Activated CD8-positive, alpha-beta memory T cell treated with anti-CD3 and anti-CD28 coated beads, Interleukin-2, amount 10 ng/mL, durations not matched to agents 7 days and 5 days (primary cell): ENCODE results near the gene LHFPL3. TPM values are rescaled to one million over a fixed set of nuclear protein-coding genes. Genes with fewer than 3 reads are reported as not detected.

ENCODE experiments used
- ATAC-seq: fragments of 150-1000 bp; cut with Tn5 transposase; one replicate; pipeline ENCODE4 v1.10.0; 2021; ENCODE audit warnings: moderate library complexity
- CTCF ChIA-PET: fragments of 350-600 bp; sonication (Branson Sonifier 250); formaldehyde crosslinking; loops from one replicate; lab custom pipeline; 2021; ENCODE audit warnings: antibody characterized with exemption; lab: Charles Lee
- DNase-seq: peaks from one replicate; pipeline ENCODE4 v3.0.0-alpha.2; 2020
- H3K27ac Mint-ChIP-seq: one replicate; pipeline ENCODE4 v1.8.0; 2021; ENCODE audit warnings: mild to moderate bottlenecking, mixed read lengths
- H3K27me3 Mint-ChIP-seq: one replicate; pipeline ENCODE4 v1.8.0; 2021; ENCODE audit warnings: mixed read lengths
- H3K36me3 Mint-ChIP-seq: one replicate; pipeline ENCODE4 v1.8.0; 2021; ENCODE audit warnings: mild to moderate bottlenecking, mixed read lengths
- H3K4me1 Mint-ChIP-seq: one replicate; pipeline ENCODE4 v1.8.0; 2021; ENCODE audit warnings: mixed read lengths
- H3K4me3 Mint-ChIP-seq: one replicate; pipeline ENCODE4 v1.8.0; 2021; ENCODE audit warnings: mild to moderate bottlenecking, moderate library complexity, mixed read lengths
- H3K9me3 Mint-ChIP-seq: one replicate; pipeline ENCODE4 v1.8.0; 2022; ENCODE audit warnings: low read depth, mixed read lengths
- total RNA-seq, 2 experiments: library from RNA; stranded (reverse); gene quantifications; one replicate each; pipeline ENCODE4 v1.2.3, GENCODE V29; 2021

Gene LHFPL3
- total RNA-seq, 2 experiments from 2014 or later, result not detected

GRCh38 chr7:104603957-104604356 is 275.6 kb downstream of the LHFPL3 start:
- H3K27ac Mint-ChIP-seq, result no peak overlapping the region
- ATAC-seq, result no peak
- H3K36me3 Mint-ChIP-seq, result no peaks in the 10 kb centered on the region
- CTCF ChIA-PET, result no interaction called here
- no peaks in the 10 kb centered on the region for H3K4me1 Mint-ChIP-seq
- H3K4me3 Mint-ChIP-seq, result no peak overlapping the region
- peaks cover 2% of the 10 kb centered on the region for H3K9me3 Mint-ChIP-seq
- no peak for DNase-seq
- no peaks in the 10 kb centered on the region for H3K27me3 Mint-ChIP-seq

- Mint-ChIP-seq H3K9me3 (peaks cover 2% of the 10 kb centered on the region), H3K27ac (no peak overlapping the region), H3K4me1 (no peaks in the 10 kb centered on the region), H3K27me3 (no peaks in the 10 kb centered on the region), H3K4me3 (no peak overlapping the region), H3K36me3 (no peaks in the 10 kb centered on the region)
- DNase-seq (no peak), ATAC-seq (no peak)
- CTCF ChIA-PET, result no interaction called here
Observed at GRCh38 chr7:104604706-104605105, 276.3 kb downstream of the LHFPL3 start.

- no peaks in the 10 kb centered on the region for H3K36me3 Mint-ChIP-seq
- H3K27ac Mint-ChIP-seq, result no peak overlapping the region
Observed at GRCh38 chr7:104621321-104621720, 292.9 kb downstream of the LHFPL3 start.

GRCh38 chr7:104625956-104626355 is 297.6 kb downstream of the LHFPL3 start:
- Mint-ChIP-seq H3K27ac (no peak overlapping the region), H3K9me3 (no peaks in the 10 kb centered on the region), H3K36me3 (no peaks in the 10 kb centered on the region), H3K27me3 (no peaks in the 10 kb centered on the region), H3K4me3 (no peak overlapping the region), H3K4me1 (no peaks in the 10 kb centered on the region)
- CTCF ChIA-PET, result no interaction called here
- DNase-seq, result no peak
- no peak for ATAC-seq

More at GRCh38 chr7:104621321-104621720, 292.9 kb downstream of the LHFPL3 start:
- no peaks in the 10 kb centered on the region for H3K4me1 Mint-ChIP-seq
- no peaks in the 10 kb centered on the region for H3K27me3 Mint-ChIP-seq
- no peak for ATAC-seq
- CTCF ChIA-PET, result no interaction called here
- no peak overlapping the region for H3K4me3 Mint-ChIP-seq
- no peak for DNase-seq
- no peaks in the 10 kb centered on the region for H3K9me3 Mint-ChIP-seq

- DNase-seq, result no peak
- Mint-ChIP-seq H3K36me3 (no peaks in the 10 kb centered on the region), H3K4me3 (no peak overlapping the region), H3K27me3 (no peaks in the 10 kb centered on the region), H3K27ac (no peak overlapping the region), H3K4me1 (no peaks in the 10 kb centered on the region), H3K9me3 (no peaks in the 10 kb centered on the region)
- no peak for ATAC-seq
- CTCF ChIA-PET, result no interaction called here
Observed at GRCh38 chr7:104627516-104627915, 299.1 kb downstream of the LHFPL3 start.

GRCh38 chr7:104628017-104628416 is 299.6 kb downstream of the LHFPL3 start:
- Mint-ChIP-seq H3K36me3 (no peaks in the 10 kb centered on the region), H3K4me3 (no peak overlapping the region), H3K27me3 (no peaks in the 10 kb centered on the region), H3K4me1 (no peaks in the 10 kb centered on the region), H3K9me3 (no peaks in the 10 kb centered on the region), H3K27ac (no peak overlapping the region)
- CTCF ChIA-PET, result no interaction called here
- DNase-seq (no peak), ATAC-seq (no peak)

GRCh38 chr7:104629408-104629807 is 301.0 kb downstream of the LHFPL3 start:
- Mint-ChIP-seq H3K27me3 (no peaks in the 10 kb centered on the region), H3K27ac (no peak overlapping the region), H3K4me3 (no peak overlapping the region), H3K36me3 (no peaks in the 10 kb centered on the region), H3K9me3 (no peaks in the 10 kb centered on the region), H3K4me1 (no peaks in the 10 kb centered on the region)
- CTCF ChIA-PET, result no interaction called here
- DNase-seq (no peak), ATAC-seq (no peak)

GRCh38 chr7:104640506-104640905 is 312.1 kb downstream of the LHFPL3 start:
- H3K27ac Mint-ChIP-seq, result no peak overlapping the region
- H3K36me3 Mint-ChIP-seq, result no peaks in the 10 kb centered on the region
- CTCF ChIA-PET, result no interaction called here
- H3K9me3 Mint-ChIP-seq, result no peaks in the 10 kb centered on the region
- DNase-seq (no peak), ATAC-seq (no peak)
- no peaks in the 10 kb centered on the region for H3K4me1 Mint-ChIP-seq
- H3K4me3 Mint-ChIP-seq, result no peak overlapping the region
- peaks cover 9% of the 10 kb centered on the region for H3K27me3 Mint-ChIP-seq

- no peak overlapping the region for H3K27ac Mint-ChIP-seq
- CTCF ChIA-PET, result no interaction called here
- H3K36me3 Mint-ChIP-seq, result no peaks in the 10 kb centered on the region
- no peaks in the 10 kb centered on the region for H3K4me1 Mint-ChIP-seq
- H3K9me3 Mint-ChIP-seq, result no peaks in the 10 kb centered on the region
- no peak for DNase-seq
- H3K4me3 Mint-ChIP-seq, result no peak overlapping the region
- ATAC-seq, result no peak
- peaks cover 13% of the 10 kb centered on the region for H3K27me3 Mint-ChIP-seq
Observed at GRCh38 chr7:104642560-104642959, 314.2 kb downstream of the LHFPL3 start.

- no peaks in the 10 kb centered on the region for H3K9me3 Mint-ChIP-seq
- H3K4me1 Mint-ChIP-seq, result no peaks in the 10 kb centered on the region
- H3K27me3 Mint-ChIP-seq, result peaks cover 13% of the 10 kb centered on the region
- no peak for DNase-seq
- ATAC-seq, result no peak
- CTCF ChIA-PET, result interaction anchor here (1.0 kb wide), 2 partner anchors 10 to 205 kb away, joined by 3 to 4 read pairs; no protein-coding TSS in a partner anchor
- no peak overlapping the region for H3K4me3 Mint-ChIP-seq
- H3K27ac Mint-ChIP-seq, result no peak overlapping the region
- H3K36me3 Mint-ChIP-seq, result no peaks in the 10 kb centered on the region
Observed at GRCh38 chr7:104643587-104644217, 315.3 kb downstream of the LHFPL3 start.

- no peak for ATAC-seq
- peaks cover 7% of the 10 kb centered on the region for H3K27me3 Mint-ChIP-seq
- no peak overlapping the region for H3K27ac Mint-ChIP-seq
- no peaks in the 10 kb centered on the region for H3K36me3 Mint-ChIP-seq
- no peak overlapping the region for H3K4me3 Mint-ChIP-seq
- DNase-seq, result no peak
- H3K9me3 Mint-ChIP-seq, result no peaks in the 10 kb centered on the region
- H3K4me1 Mint-ChIP-seq, result no peaks in the 10 kb centered on the region
- CTCF ChIA-PET, result no interaction called here
Observed at GRCh38 chr7:104650991-104651640, 322.7 kb downstream of the LHFPL3 start.

GRCh38 chr7:104652434-104652833 is 324.0 kb downstream of the LHFPL3 start:
- Mint-ChIP-seq H3K4me3 (no peak overlapping the region), H3K36me3 (no peaks in the 10 kb centered on the region), H3K4me1 (no peaks in the 10 kb centered on the region), H3K27ac (no peak overlapping the region), H3K27me3 (peaks cover 8% of the 10 kb centered on the region), H3K9me3 (no peaks in the 10 kb centered on the region)
- CTCF ChIA-PET, result no interaction called here
- DNase-seq, result no peak
- no peak for ATAC-seq

- Mint-ChIP-seq H3K4me3 (no peak overlapping the region), H3K36me3 (no peaks in the 10 kb centered on the region), H3K27me3 (peaks cover 8% of the 10 kb centered on the region), H3K9me3 (no peaks in the 10 kb centered on the region), H3K27ac (no peak overlapping the region), H3K4me1 (no peaks in the 10 kb centered on the region)
- CTCF ChIA-PET, result no interaction called here
- ATAC-seq, result no peak
- DNase-seq, result no peak
Observed at GRCh38 chr7:104652865-104653264, 324.5 kb downstream of the LHFPL3 start.

GRCh38 chr7:104653825-104654401 is 325.5 kb downstream of the LHFPL3 start:
- ATAC-seq (no peak), DNase-seq (no peak)
- Mint-ChIP-seq H3K36me3 (no peaks in the 10 kb centered on the region), H3K27me3 (peaks cover 8% of the 10 kb centered on the region), H3K4me1 (no peaks in the 10 kb centered on the region), H3K4me3 (no peak overlapping the region), H3K9me3 (no peaks in the 10 kb centered on the region), H3K27ac (no peak overlapping the region)
- CTCF ChIA-PET, result no interaction called here
